T-helper 22 cell (primary cell): ENCODE results near the gene PTPN13.
A peak's percentile ranks its signal among the peaks of the same experiment; 100 is the strongest.
"Not testable (repeated sequence)": the region's sequence is repeated elsewhere in the genome, so short reads cannot be mapped to it uniquely, and the experiment has no call there.

Source experiments
- DNase-seq: peaks from one replicate; pipeline ENCODE4 v3.0.0-alpha.2; 2020; ENCODE audit warnings: low read depth

PTPN13 gene

DNA sequence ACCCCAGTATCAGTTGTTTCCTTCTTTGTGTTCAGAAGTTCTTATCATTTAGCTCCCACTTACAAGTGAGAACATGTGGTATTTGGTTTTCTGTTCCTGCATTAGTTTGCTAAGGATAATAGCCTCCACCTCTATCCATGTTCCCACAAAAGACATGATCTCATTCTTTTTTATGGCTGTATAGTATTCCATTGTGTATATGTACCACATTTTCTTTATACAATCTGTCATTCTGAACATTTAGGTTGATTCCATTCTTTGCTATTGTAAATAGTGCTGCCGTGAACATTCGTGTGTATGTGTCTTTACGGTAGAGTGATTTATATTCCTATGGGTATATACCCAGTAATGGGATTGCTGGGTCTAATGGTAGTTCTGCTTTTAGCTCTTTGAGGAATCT is 125.0 kb downstream of the PTPN13 start:
- not testable (repeated sequence) for DNase-seq

DNA sequence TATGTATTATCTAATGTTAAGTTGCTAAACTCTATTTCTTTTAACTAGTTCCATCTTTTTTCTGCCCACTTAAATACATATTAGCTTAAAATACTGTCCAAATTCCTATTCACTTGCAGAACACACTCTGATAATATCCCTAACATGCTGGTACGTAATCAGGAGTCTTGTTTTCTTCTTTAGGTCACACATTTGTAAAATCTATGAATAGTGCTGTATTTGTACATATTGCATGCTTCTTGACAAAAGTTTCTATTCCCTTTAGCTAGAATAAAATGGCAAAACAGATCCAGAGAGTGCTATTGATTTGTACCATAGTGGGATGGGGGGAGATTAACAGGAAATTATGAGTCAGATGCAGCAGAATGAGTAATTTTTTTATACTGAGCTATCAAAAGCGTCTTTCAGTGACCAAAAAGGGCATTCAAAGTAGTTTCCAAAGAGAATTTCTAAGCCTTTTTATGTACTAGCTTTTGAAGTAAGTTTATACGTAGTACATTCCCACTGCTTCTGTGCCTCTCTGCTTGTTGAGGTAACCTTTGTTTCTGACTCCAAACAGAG is 126.5 kb downstream of the PTPN13 start:
- no peak for DNase-seq

DNA sequence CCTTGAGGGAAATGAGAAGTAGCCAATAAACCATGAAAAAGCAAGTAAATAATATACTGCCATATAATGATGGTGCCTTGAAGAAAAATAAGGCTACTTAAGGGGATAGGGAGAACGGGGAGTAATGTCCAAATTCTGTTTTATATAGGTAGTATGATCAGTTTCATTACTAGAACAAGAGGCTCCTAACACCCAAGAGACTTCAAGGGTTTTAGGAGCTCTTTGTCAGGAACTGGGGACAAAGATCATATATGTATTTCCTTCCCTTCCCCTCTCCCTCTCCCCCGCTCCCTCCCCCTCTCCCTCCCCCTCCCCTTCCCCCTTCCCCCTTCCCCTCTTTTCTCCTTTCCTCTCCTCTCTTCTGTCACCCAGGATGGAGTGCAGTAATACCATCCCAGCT is 127.3 kb downstream of the PTPN13 start:
- DNase-seq = no peak

DNA sequence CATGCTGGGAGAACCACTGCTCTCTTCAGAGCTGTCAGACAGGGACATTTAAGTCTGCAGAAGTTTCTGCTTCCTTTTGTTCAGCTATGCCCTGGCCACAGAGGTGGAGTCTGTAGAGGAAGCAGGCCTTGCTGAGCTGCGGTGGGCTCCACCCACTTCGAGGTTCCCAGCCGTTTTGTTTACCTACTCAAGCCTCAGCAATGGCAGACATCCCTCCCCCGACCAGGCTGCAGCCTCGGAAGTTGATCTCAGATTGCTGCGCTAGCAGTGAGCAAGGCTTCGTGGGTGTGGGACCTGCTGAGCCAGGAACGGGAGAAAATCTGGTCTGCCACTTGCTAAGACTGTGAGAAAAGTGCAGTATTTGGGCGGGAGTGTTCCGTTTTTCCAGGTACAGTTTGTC is 136.2 kb downstream of the PTPN13 start:
- peak; percentile 2 for DNase-seq

DNA sequence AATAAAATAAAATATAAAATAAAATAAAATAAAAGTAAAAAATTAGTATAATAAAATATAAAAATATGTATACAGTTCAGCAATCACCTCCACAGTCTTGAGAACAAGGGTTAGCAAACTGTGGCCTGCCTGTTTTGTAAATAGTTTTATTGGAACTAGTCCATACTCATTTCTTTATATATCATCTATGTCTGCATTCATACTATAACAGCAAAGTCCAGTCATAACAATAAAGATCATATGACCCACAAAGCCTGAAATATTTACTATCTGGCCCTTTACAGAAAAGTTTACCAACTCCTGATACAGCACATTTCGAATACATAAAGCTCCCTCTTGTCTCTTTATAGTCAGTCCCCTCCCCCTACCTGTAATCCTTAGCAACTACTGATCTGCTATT is 143.1 kb downstream of the PTPN13 start:
- DNase-seq = no peak

DNA sequence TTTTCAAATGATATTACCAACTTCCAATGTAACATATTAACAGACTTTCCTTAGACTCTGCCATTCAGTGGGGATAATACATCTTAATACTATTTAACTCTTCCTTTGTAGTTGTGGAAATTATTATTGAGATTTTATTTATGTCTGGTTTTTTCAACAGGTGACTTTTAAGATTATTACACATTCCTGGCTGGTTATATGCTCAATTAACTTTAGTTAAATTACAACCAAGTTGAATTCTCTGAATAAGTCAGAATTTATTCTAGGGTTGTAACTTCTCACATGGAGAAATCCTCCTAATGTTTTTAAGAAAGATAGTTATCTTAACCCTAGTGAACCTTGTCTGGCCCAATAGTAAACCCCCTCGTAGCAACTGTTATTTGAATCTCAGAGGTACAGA is 147.7 kb downstream of the PTPN13 start:
- DNase-seq = no peak

DNA sequence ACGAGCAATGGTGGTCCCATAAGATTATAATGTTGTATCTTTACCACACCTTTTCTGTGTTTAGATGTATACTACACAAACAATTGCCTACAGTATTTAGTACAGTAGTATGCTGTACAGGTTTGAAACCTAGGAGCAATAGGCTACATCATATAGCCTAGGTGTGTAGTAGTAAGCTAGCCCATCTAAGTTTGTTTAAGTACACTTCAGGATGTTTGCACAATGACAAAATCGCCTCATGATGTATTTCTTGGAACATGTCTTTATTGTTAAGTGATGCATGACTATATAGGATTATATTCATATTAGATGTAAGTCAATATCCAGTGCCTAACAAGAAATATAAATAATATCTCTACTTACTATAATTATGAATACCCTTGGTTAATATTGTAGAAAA is 150.5 kb downstream of the PTPN13 start:
- no peak for DNase-seq

DNA sequence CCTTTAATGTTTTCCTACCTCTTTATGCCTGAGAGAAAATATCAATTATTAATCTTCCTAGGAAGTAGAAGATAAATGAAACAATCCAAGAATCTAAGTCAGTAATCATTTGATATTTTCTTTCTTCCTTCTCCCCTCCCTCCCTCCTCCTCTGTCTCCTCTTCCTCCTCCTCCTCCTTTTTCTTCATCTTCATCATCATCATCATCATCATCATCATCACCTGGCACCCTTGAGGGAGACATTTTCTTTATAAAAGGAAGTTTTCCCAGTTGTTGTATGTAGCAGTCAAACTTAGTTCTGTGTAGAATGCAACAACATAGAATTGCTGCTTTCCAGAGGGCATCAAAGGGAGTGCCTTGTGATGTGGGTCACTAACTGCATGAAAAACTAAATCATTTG is 155.0 kb downstream of the PTPN13 start:
- DNase-seq = no peak

DNA sequence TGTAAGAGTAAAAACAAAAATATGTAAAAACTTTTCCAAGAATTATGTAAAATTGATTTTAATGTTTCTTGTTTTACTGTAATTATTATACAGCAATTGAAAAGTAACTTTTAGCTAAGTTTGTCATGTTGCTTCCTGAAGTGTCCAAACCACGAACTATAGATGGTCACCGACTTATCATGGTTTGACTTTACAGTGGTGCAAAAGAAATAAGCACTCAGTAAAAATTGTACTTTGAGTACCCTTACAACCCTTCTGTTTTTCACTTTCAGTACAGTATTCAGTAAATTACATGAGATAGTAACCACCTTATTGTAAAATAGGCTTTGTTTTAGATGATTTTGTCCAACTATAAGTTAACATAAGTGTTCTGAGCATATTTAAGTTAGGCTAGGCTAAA is 161.3 kb downstream of the PTPN13 start:
- no peak for DNase-seq

DNA sequence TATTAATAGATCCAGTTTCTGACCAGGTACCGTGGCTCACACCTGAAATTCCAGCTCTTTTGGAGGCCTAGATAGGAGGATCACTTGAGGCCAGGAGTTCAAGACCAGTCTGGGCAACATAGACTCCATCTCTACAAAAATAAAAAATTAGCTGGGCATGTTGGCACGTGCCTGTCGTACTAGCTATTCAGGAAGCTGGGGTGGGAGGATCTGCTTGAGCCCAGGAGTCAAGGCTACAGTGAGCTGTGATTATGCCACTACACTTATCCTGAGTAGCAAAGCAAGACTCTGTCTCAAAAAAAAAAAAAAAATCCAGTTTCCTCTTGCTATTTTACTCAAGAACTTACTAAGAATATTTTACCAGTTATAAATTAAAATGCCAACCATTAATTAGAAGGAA is 163.4 kb downstream of the PTPN13 start:
- no peak for DNase-seq

DNA sequence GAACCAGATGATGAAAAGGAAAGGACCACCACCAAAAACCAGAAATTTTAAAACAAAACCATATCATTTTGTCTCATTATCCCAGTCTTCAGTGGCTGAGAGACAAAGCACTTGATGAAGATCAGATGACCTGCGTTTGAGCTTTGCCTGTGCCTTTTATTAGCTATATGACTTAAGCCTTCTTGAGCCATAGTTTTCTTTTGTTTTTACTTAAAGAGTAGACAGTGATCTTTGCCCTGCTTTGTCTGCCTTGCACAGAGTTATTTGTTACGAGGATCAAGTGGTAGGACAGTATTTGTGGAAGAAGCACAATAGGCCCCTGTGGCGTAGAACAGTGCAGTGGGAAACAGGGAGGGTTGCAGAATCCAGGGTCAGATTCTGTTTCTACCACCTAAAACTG is 165.2 kb downstream of the PTPN13 start:
- no peak for DNase-seq

DNA sequence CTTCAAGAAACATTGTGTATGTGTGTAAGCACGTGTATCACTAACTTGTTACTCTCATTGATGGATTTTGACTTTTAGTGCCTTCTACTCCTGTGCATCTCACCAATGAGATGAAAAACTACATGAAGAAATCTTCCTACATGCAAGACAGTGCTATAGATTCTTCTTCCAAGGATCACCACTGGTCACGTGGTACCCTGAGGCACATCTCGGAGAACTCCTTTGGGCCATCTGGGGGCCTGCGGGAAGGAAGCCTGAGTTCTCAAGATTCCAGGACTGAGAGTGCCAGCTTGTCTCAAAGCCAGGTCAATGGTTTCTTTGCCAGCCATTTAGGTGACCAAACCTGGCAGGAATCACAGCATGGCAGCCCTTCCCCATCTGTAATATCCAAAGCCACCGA is 168.5 kb downstream of the PTPN13 start:
- DNase-seq = no peak

DNA sequence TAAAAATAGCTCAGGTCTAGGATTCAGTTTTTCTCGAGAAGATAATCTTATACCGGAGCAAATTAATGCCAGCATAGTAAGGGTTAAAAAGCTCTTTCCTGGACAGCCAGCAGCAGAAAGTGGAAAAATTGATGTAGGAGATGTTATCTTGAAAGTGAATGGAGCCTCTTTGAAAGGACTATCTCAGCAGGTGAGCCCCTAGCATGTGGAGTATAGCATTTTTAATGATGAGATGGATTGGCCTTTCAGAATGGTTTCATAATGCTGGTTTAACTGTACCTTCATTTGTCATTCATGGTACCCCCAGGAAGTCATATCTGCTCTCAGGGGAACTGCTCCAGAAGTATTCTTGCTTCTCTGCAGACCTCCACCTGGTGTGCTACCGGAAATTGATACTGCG is 175.7 kb downstream of the PTPN13 start:
- no peak for DNase-seq

DNA sequence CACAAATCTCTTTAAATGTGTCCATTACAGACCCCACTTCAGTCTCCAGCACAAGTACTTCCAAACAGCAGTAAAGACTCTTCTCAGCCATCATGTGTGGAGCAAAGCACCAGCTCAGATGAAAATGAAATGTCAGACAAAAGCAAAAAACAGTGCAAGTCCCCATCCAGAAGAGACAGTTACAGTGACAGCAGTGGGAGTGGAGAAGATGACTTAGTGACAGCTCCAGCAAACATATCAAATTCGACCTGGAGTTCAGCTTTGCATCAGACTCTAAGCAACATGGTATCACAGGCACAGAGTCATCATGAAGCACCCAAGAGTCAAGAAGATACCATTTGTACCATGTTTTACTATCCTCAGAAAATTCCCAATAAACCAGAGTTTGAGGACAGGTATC is 177.0 kb downstream of the PTPN13 start:
- DNase-seq = no peak

DNA sequence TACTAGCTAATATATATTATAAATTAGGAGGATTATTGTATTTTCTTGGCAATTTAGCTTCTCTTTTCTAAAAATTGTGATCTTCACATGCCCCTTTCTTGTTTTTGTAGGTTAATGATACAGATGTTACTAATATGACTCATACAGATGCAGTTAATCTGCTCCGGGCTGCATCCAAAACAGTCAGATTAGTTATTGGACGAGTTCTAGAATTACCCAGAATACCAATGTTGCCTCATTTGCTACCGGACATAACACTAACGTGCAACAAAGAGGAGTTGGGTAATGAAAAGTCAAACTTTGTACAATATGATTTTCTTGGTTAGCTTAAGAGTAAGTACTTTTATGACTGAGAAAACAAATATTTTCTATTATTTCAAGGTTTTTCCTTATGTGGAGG is 180.9 kb downstream of the PTPN13 start:
- no peak for DNase-seq

DNA sequence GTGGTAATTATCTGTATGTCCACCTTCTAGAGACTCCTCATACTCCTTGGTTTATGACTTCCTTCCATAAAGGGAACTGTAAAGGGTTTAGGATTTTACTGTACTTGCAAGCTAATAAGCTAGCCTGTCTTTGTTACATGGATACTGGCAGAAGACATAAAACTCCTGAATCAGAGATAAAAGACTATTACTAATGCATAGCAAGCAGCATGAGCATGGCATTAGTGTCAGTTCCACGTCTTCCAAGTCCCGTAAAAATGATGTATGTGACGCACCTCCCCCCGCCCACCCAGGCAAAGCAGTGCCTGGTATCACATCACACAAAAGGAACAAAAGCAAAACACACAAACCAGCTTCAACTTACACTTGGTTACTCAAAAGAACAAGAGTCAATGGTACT is 184.1 kb downstream of the PTPN13 start:
- DNase-seq = no peak

DNA sequence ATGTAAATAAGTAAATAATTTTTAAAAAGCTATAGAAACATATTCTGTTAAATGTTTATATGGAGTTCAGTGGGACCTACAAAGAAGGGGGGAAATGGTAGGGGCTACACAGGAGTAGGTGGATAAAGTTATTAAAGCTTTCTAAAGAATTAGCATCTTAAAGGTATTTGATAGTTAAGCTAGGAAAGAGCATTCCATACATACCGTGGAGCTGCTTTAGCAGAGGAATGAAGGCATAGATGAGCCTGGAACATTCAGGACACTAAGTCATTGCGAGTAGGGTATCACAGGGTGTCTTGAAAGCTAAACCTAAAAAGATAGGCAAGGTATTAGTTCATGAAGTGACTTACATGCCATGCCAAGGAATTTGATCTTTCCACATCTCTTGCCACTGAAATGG is 194.7 kb downstream of the PTPN13 start:
- DNase-seq = no peak

DNA sequence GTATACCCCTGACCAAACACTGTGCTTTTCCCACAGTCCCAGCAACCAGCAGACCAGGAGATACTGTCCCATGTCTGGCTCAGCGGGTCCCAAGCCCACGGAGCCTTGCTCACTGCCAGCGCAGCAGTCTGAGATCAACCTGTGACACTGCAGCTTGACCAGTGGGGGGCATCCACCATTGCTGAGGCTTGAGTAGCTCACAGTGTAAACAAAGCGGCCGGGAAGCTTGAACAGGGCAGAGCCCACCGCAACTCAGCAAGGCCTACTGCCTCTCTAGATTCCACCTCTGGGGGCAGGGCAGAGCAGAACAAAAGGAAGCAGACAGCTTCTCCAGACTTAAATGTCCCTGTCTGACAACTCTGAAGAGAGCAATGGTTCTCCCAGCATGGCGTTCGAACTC is 197.0 kb downstream of the PTPN13 start:
- DNase-seq = no peak

DNA sequence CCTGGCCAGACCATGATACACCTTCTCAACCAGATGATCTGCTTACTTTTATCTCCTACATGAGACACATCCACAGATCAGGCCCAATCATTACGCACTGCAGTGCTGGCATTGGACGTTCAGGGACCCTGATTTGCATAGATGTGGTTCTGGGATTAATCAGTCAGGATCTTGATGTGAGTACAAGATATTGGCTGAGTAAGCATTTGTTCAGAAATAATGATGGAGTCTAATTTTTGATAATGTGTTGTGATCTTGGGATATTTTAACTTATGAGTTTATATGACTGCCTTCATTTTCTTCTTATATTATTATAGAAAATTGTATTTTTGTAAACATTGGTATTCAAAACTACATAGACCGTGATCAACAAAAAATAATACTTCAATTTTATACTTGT is 215.7 kb downstream of the PTPN13 start:
- DNase-seq = no peak

DNA sequence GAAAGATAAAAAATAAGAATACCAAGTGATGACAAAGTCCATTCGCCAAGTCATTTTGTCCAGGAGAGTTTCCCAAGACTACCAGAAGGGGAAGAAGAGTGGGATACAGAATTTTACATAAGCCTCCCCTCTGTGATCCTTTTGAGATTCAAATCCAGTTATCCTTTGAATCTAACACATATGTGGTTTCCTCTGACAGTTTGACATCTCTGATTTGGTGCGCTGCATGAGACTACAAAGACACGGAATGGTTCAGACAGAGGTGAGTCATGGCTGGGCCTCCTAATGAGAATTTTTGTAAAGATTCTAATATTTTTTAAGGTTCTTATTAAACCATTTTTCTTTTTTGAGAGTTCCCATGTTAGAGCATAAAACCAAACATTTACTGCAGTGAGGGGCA is 216.7 kb downstream of the PTPN13 start:
- DNase-seq = no peak

DNA sequence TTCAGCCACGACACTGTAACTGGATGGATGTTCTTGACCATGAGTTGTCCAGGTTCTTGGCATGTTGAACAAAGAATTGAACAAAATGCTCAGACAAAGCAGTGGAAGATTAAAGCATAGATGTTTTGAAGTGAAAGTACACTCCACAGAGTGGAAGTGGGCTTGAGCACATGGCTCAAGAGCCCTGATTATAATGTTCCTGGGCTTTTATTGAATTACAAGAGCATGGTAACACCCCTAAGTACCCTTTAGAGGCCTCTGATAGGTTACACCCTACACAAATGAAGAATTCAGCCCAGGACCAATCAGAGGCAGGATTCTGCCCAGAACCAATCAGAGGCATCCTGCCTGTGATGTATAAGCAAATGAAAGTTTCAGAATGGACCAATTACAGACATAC is 221.5 kb downstream of the PTPN13 start:
- no peak for DNase-seq

DNA sequence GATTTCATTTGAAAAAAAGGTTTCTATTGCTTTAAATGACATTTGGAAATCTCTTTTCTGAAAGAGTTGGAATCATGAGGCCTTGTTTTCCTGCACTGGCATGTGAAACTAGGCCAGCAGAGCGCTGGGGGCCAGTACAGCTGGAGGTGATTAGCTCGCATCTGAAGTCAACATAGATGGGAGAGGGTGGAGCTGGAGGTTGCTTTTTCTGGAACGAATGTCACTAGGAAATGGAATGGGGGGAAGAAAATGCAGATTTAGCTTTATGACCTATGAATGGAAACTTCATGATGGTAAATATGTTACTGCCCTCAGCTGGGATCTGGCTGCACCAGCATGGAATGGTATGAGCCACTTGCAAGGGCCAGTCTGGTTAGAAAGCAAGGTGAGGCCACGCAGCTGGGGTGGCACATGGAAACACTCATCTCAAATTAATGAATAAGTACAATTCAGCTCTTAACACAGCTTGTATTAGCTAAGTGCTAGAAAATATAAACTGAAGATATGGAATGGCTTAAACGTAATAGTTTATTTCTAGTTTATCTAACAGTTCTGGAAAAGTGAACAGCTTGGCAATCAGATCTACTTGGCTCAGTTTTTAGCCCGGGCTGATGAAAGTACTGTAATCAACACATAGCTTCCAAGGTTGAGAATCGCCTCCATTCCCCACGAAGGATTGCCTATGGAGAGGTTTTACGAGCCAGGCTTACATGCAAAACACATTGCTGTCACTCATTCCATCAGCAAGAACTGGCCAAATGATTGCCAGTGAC is 222.6 kb downstream of the PTPN13 start:
- DNase-seq = no peak

DNA sequence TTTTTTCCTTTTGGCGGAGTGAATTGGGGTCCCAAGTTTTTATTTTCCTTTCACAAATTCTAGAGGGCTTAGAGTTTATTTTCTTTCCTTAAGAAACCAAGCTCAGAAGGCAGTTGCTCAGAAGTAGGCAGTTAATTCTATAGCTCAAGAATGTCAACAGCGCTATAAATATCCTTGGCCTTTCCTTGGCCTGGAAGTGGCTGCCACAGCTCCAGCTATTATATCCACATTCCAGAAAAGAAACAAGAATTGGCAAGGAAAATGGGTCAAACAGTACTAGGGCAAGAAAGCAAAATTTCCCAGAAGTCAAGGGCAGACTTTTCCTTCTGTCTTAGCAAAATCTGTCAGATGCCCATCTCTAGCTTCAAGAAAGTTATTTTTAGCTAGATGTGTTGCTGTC is 224.1 kb downstream of the PTPN13 start:
- no peak for DNase-seq

DNA sequence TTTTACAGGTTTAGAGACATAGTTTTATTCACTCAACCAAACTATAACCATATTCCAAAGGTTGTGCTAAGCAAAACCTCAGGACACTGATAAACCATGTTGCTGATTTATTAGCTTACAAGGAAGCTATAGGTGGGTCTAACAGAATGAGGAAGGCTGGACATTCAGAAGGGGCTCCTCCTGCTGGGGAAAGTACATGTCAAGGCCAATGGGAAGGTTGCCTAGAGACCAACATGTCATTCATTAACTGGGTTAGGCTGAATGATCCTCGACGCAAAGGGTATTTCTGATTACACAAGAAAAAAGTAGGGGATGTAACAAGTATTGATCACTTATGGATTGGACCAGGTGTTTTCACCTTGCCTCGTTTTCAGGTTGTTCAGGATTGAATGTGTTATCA is 224.7 kb downstream of the PTPN13 start:
- DNase-seq = no peak
